CD8-positive, alpha-beta memory T cell (primary cell): ENCODE data around the gene SLC25A18. TPM values are rescaled to one million over a fixed set of nuclear protein-coding genes. Genes with fewer than 3 reads are reported as not detected.
"Not testable (repeated sequence)": the region's sequence is repeated elsewhere in the genome, so short reads cannot be mapped to it uniquely, and the experiment has no call there.

Experiments used
- CTCF ChIA-PET: fragments of 350-600 bp; sonication (Branson Sonifier 250); formaldehyde crosslinking; loops from one replicate; lab custom pipeline; 2021; ENCODE audit warnings: antibody characterized with exemption; lab: Charles Lee
- POLR2A ChIA-PET: fragments of 350-600 bp; sonication (Branson Sonifier 250); formaldehyde crosslinking; loops from one replicate; lab custom pipeline; 2021; ENCODE audit warnings: antibody characterized with exemption; lab: Charles Lee
- DNase-seq, 5 donors: peaks; one replicate each; pipeline versions ENCODE4 v3.0.0 to v3.0.0-alpha.2; 2020 to 2022; ENCODE audit warnings: mixed read lengths in 1 of 5
- H3K27ac ChIP-seq: one replicate; pipeline ENCODE4 v1.7.0; 2013; ENCODE audit warnings: low read depth, mild to moderate bottlenecking, low read length, moderate library complexity
- H3K27me3 ChIP-seq: 2 replicates; pipeline ENCODE4 v1.7.0; 2013; ENCODE audit warnings: low read length, mild to moderate bottlenecking; ENCODE audit not compliant: insufficient read depth, poor library complexity, severe bottlenecking
- H3K36me3 ChIP-seq: 2 replicates; pipeline ENCODE4 v1.7.0; 2013; ENCODE audit warnings: mild to moderate bottlenecking, low read length, moderate library complexity; ENCODE audit not compliant: insufficient read depth
- H3K4me1 ChIP-seq: 2 replicates; pipeline ENCODE4 v1.7.0; 2013; ENCODE audit warnings: mild to moderate bottlenecking, low read length, moderate library complexity; ENCODE audit not compliant: insufficient read depth
- H3K4me3 ChIP-seq: 2 replicates; pipeline ENCODE4 v1.7.0; 2013; ENCODE audit warnings: mild to moderate bottlenecking, low read length
- H3K9me3 ChIP-seq: 2 replicates; pipeline ENCODE4 v1.7.0; 2013; ENCODE audit warnings: mild to moderate bottlenecking, low read length
- H3K27ac Mint-ChIP-seq, 8 donors: one replicate each; pipeline ENCODE4 v1.8.0; 2020 to 2021; ENCODE audit warnings: mixed read lengths in 8 of 8, mild to moderate bottlenecking in 6 of 8, inconsistent platforms in 3 of 8, moderate library complexity in 3 of 8
- H3K27me3 Mint-ChIP-seq, 2 donors: one replicate each; pipeline ENCODE4 v1.8.0; 2020 to 2021; ENCODE audit warnings: mixed read lengths in 2 of 2, mild to moderate bottlenecking in 1 of 2, moderate library complexity in 1 of 2
- H3K36me3 Mint-ChIP-seq, 3 donors: one replicate each; pipeline ENCODE4 v1.8.0; 2020 to 2021; ENCODE audit warnings: mixed read lengths in 3 of 3, inconsistent platforms in 1 of 3, mild to moderate bottlenecking in 1 of 3
- H3K4me1 Mint-ChIP-seq, 3 donors: one replicate each; pipeline ENCODE4 v1.8.0; 2020 to 2021; ENCODE audit warnings: mixed read lengths in 3 of 3, inconsistent platforms in 1 of 3, mild to moderate bottlenecking in 1 of 3
- H3K4me3 Mint-ChIP-seq, 7 donors: one replicate each; pipeline ENCODE4 v1.8.0; 2020 to 2021; ENCODE audit warnings: mixed read lengths in 7 of 7, mild to moderate bottlenecking in 6 of 7, moderate library complexity in 4 of 7, inconsistent platforms in 2 of 7
- H3K9me3 Mint-ChIP-seq, 5 donors: one replicate each; pipeline ENCODE4 v1.8.0; 2020 to 2022; ENCODE audit warnings: mixed read lengths in 5 of 5, mild to moderate bottlenecking in 3 of 5, moderate library complexity in 2 of 5, inconsistent platforms in 1 of 5
- polyA plus RNA-seq: library from polyadenylated mRNA; unstranded; fragments of 300-500 nt; fragmentation: Illumina TruSeq; gene quantifications from one replicate; pipeline ENCODE4 v1.2.3, GENCODE V29; 2021
- total RNA-seq, 2 experiments: library from RNA; stranded (reverse); gene quantifications; one replicate each; pipeline ENCODE4 v1.2.3, GENCODE V29; 2021

SLC25A18 gene
- total and polyA plus RNA-seq, 3 experiments from 2014 or later, result not detected

DNA sequence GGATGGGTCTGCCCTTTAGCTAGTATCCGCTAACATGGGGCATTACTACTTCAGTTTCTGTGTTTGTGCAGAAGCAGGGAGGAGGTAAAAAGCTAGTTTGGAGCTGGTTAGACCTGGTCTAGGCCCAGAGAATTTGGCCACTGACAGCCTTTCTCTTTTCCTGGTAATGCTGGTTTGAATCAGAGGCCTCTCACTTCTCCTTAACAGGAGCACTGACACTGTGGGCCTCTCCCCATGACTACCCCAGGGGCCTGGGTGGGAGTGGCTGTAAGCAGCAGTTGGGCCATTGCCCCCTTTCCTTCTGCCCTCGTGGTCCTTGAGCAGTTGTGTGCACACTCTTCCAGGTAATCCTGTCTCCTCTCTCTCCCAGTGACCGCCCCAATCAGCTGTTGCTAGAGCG is 8.5 kb upstream of the SLC25A18 start:
- no peak overlapping the region for H3K27ac Mint-ChIP-seq
- CTCF ChIA-PET, result no interaction called here
- no peaks in the 10 kb centered on the region for H3K36me3 ChIP-seq

GRCh38 chr22:17559188-17559587 is 4.1 kb upstream of the SLC25A18 start:
- DNase-seq, result no peak
- Histone ChIP-seq H3K9me3 (no peaks in the 10 kb centered on the region), H3K36me3 (no peaks in the 10 kb centered on the region), H3K4me3 (no peak overlapping the region), H3K4me1 (no peaks in the 10 kb centered on the region), H3K27me3 (no peaks in the 10 kb centered on the region), H3K27ac (no peak overlapping the region)
- Mint-ChIP-seq H3K27me3 (peaks cover 4 to 7% of the 10 kb centered on the region in 2 donors), H3K4me3 (no peak overlapping the region), H3K27ac (no peak overlapping the region), H3K4me1 (no peaks in the 10 kb centered on the region), H3K36me3 (peaks cover 0 to 2% (median 0%) of the 10 kb centered on the region in 3 donors), H3K9me3 (no peaks in the 10 kb centered on the region)
- ChIA-PET POLR2A (interaction anchor here (0.7 kb wide), 1 partner anchor 468 kb away, joined by 3 read pairs; no protein-coding TSS in a partner anchor), CTCF (no interaction called here)

More for the DNA sequence above, 8.5 kb upstream of the SLC25A18 start:
- no peak overlapping the region for H3K4me3 ChIP-seq
- DNase-seq, result no peak
- H3K27me3 ChIP-seq, result no peaks in the 10 kb centered on the region
- Mint-ChIP-seq H3K27me3 (peaks cover 3 to 4% of the 10 kb centered on the region in 2 donors), H3K9me3 (no peaks in the 10 kb centered on the region), H3K36me3 (peaks cover 0 to 2% (median 0%) of the 10 kb centered on the region in 3 donors), H3K4me3 (no peak overlapping the region), H3K4me1 (no peaks in the 10 kb centered on the region)
- POLR2A ChIA-PET, result no interaction called here
- no peaks in the 10 kb centered on the region for H3K4me1 ChIP-seq
- H3K27ac ChIP-seq, result no peak overlapping the region
- H3K9me3 ChIP-seq, result no peaks in the 10 kb centered on the region

- H3K4me1 ChIP-seq, result no peaks in the 10 kb centered on the region
- H3K27me3 ChIP-seq, result no peaks in the 10 kb centered on the region
- H3K4me3 Mint-ChIP-seq, result no peak overlapping the region
- H3K4me3 ChIP-seq, result no peak overlapping the region
- no peak for DNase-seq
- H3K9me3 Mint-ChIP-seq, result no peaks in the 10 kb centered on the region
- H3K36me3 Mint-ChIP-seq, result peaks cover 0 to 1% (median 0%) of the 10 kb centered on the region in 3 donors
- H3K4me1 Mint-ChIP-seq, result no peaks in the 10 kb centered on the region
- no peaks in the 10 kb centered on the region for H3K9me3 ChIP-seq
- ChIA-PET POLR2A (no interaction called here), CTCF (no interaction called here)
- peaks cover 2 to 10% of the 10 kb centered on the region in 2 donors for H3K27me3 Mint-ChIP-seq
- no peaks in the 10 kb centered on the region for H3K36me3 ChIP-seq
- H3K27ac ChIP-seq, result no peak overlapping the region
- no peak overlapping the region for H3K27ac Mint-ChIP-seq
Measured at GRCh38 chr22:17563936-17564391, 666 bp downstream of the SLC25A18 start.

DNA sequence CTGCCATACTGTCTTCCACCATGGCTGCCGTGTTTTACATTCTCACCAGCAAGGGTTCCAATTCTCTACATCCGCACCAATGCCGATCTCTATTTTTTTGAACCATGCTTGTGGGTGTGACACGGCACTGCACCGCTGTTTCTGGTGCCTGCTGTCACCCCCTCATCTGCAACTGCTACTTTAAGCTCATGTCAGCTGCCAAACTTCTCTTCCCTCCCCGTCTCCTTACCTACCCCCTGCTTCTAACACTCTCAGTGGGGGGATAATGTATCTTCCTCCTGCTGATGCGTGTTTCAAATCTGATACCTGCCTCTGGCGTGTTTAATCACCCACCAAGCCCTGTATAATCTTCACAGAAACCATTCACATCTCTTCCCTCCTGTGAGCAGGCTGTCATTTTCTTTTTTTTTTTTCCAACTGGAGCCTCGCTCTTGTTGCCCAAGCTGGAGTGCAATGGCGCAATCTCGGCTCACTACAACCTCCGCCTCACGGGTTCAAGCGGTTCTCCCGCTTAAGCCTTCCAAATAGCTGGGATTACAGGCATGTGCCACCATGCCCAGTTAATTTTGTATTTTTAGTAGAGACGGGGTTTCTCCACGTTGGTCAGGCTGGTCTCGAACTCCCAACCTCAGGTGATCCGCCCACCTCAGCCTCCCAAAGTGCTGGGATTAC is 2.9 kb downstream of the SLC25A18 start:
- H3K27me3 ChIP-seq, CTCF ChIA-PET, H3K9me3 ChIP-seq, H3K4me3 Mint-ChIP-seq, H3K4me1 ChIP-seq, H3K36me3 ChIP-seq, H3K9me3 Mint-ChIP-seq, H3K27ac ChIP-seq, H3K4me3 ChIP-seq, H3K4me1 Mint-ChIP-seq, DNase-seq, POLR2A ChIA-PET, H3K36me3 Mint-ChIP-seq: not testable (repeated sequence)
- Mint-ChIP-seq H3K27me3 (peaks cover 10 to 25% of the 10 kb centered on the region in 2 donors), H3K27ac (peak overlapping the region in 1 of 8 donors; percentile 40)

DNA sequence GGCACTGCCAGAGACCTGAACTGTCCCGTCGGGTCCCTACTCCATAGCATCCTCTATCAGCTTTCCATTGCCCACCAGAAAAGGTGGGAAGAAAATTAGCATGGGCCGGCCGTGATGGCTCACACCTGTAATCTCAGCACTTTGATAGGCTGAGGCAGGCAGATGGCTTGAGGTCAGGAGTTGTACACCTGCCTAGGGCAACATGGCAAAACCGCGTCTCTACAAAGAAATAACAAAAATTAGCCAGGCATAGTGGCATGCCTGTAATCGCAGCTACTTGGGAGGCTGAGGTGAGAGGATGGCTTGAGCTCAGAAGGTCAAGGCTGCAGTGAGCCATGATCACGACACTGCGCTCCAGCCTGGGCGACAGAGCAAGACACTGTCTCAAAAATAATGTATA is 3.5 kb downstream of the SLC25A18 start:
- no peaks in the 10 kb centered on the region for H3K9me3 ChIP-seq
- H3K36me3 ChIP-seq, result no peaks in the 10 kb centered on the region
- ChIA-PET POLR2A (no interaction called here), CTCF (no interaction called here)
- no peaks in the 10 kb centered on the region for H3K4me1 Mint-ChIP-seq
- no peak overlapping the region for H3K27ac ChIP-seq
- no peak for DNase-seq
- no peak overlapping the region for H3K4me3 ChIP-seq
- peak overlapping the region in 1 of 8 donors; percentile 40 for H3K27ac Mint-ChIP-seq
- H3K4me3 Mint-ChIP-seq, result no peak overlapping the region
- no peaks in the 10 kb centered on the region for H3K27me3 ChIP-seq
- H3K27me3 Mint-ChIP-seq, result peaks cover 10 to 28% of the 10 kb centered on the region in 2 donors
- H3K4me1 ChIP-seq, result no peaks in the 10 kb centered on the region
- no peaks in the 10 kb centered on the region for H3K36me3 Mint-ChIP-seq
- H3K9me3 Mint-ChIP-seq, result no peaks in the 10 kb centered on the region

- no peaks in the 10 kb centered on the region for H3K36me3 Mint-ChIP-seq
- H3K9me3 Mint-ChIP-seq, result no peaks in the 10 kb centered on the region
- Histone ChIP-seq H3K36me3 (no peaks in the 10 kb centered on the region), H3K4me3 (no peak overlapping the region), H3K27ac (no peak overlapping the region), H3K27me3 (no peaks in the 10 kb centered on the region), H3K4me1 (no peaks in the 10 kb centered on the region), H3K9me3 (no peaks in the 10 kb centered on the region)
- CTCF ChIA-PET, result no interaction called here
- peaks cover 13 to 32% of the 10 kb centered on the region in 2 donors for H3K27me3 Mint-ChIP-seq
- H3K4me3 Mint-ChIP-seq, result no peak overlapping the region
- H3K27ac Mint-ChIP-seq, result no peak overlapping the region
- no peaks in the 10 kb centered on the region for H3K4me1 Mint-ChIP-seq
- no peak for DNase-seq
- POLR2A ChIA-PET, result interaction anchor here (0.6 kb wide), 1 partner anchor 70 kb away, joined by 4 read pairs; no protein-coding TSS in a partner anchor
Measured at GRCh38 chr22:17569971-17570511, 6.7 kb downstream of the SLC25A18 start.

DNA sequence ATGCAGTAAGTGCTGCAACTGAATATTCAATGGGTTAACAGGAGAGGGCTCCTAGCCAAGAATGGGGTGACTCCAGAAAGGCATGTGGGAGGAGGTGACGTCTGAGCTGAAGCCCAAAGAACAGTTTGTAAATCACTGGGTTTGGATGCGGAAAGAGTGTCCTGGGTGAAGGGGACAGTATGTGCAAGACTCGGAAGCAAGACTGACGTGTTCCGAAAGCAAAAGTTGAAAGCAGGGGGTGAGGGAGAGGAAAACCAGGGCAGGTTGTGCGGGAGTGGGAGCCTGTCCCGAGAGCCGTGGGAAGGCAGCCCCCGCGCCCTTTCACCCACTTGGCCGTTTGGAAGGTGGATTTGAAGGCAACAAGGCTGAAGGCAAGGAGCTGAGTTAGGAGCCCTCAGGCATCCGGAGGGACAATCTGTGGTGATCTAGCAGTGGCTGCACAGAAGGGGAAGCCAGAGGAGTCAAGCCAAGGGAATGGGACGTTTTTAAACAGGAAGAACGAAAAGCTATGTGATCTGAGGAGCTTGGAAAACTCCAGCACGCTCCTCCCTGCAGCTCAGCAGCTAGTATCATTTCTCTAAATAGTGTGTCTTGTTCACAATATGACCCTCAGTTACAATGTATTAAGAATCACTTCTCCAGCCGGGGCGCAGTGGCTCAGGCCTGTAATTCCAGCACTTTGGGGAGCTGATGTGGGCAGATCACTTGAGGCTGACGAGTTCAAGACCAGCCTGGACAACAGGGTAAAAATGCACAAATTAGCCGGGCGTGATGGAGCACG is 7.7 kb downstream of the SLC25A18 start:
- H3K27ac ChIP-seq, result no peak overlapping the region
- no peaks in the 10 kb centered on the region for H3K4me1 ChIP-seq
- POLR2A ChIA-PET, result no interaction called here
- no peak overlapping the region for H3K4me3 ChIP-seq
- no peak for DNase-seq
- Mint-ChIP-seq H3K27ac (no peak overlapping the region), H3K27me3 (peaks cover 13 to 30% of the 10 kb centered on the region in 2 donors), H3K4me3 (no peak overlapping the region), H3K36me3 (no peaks in the 10 kb centered on the region), H3K4me1 (no peaks in the 10 kb centered on the region), H3K9me3 (no peaks in the 10 kb centered on the region)
- H3K9me3 ChIP-seq, result no peaks in the 10 kb centered on the region
- H3K36me3 ChIP-seq, result no peaks in the 10 kb centered on the region
- H3K27me3 ChIP-seq, result no peaks in the 10 kb centered on the region
- CTCF ChIA-PET, result no interaction called here

GRCh38 chr22:17575151-17575550 is 11.9 kb downstream of the SLC25A18 start:
- DNase-seq, result no peak
- H3K27ac ChIP-seq, result no peak overlapping the region
- H3K27me3 Mint-ChIP-seq, result peaks cover 18% of the 10 kb centered on the region in 2 donors
- no peaks in the 10 kb centered on the region for H3K9me3 Mint-ChIP-seq
- no peak overlapping the region for H3K4me3 ChIP-seq
- CTCF ChIA-PET, result no interaction called here
- H3K9me3 ChIP-seq, result no peaks in the 10 kb centered on the region
- H3K27ac Mint-ChIP-seq, result no peak overlapping the region
- H3K4me1 ChIP-seq, result no peaks in the 10 kb centered on the region
- POLR2A ChIA-PET, result no interaction called here
- H3K4me1 Mint-ChIP-seq, result no peaks in the 10 kb centered on the region
- H3K27me3 ChIP-seq, result no peaks in the 10 kb centered on the region
- no peak overlapping the region for H3K4me3 Mint-ChIP-seq
- H3K36me3 ChIP-seq, result no peaks in the 10 kb centered on the region
- H3K36me3 Mint-ChIP-seq, result no peaks in the 10 kb centered on the region
